Osteoblast (primary cell): ENCODE measurements around the gene COQ7. TPM values are rescaled to one million over a fixed set of nuclear protein-coding genes. Genes with fewer than 3 reads are reported as not detected.

Experiments
- DNase-seq: peaks from one replicate; pipeline ENCODE4 v3.0.0; 2011; ENCODE audit warnings: low spot score, mixed read lengths; ENCODE audit not compliant: insufficient read length; ENCODE audit errors: missing footprints
- H2AFZ ChIP-seq: 2 replicates; pipeline ENCODE4 v1.6.0; 2011; ENCODE audit warnings: mild to moderate bottlenecking, low read length
- H3K27ac ChIP-seq: 2 replicates; pipeline ENCODE4 v1.5.1; 2011; ENCODE audit warnings: mild to moderate bottlenecking, low read depth, low read length, moderate library complexity
- H3K27me3 ChIP-seq: 2 replicates; pipeline ENCODE4 v1.6.0; 2012; ENCODE audit warnings: mild to moderate bottlenecking, control low read depth, inconsistent platforms, low read length, moderate library complexity; ENCODE audit not compliant: insufficient read depth
- H3K36me3 ChIP-seq: 2 replicates; pipeline ENCODE4 v1.5.1; 2011; ENCODE audit warnings: mild to moderate bottlenecking, low read length, control low read depth, moderate library complexity; ENCODE audit not compliant: insufficient read depth
- H3K4me1 ChIP-seq: 2 replicates; pipeline ENCODE4 v1.5.1; 2011; ENCODE audit warnings: mild to moderate bottlenecking, low read length, control low read depth, moderate library complexity; ENCODE audit not compliant: insufficient read depth
- H3K4me2 ChIP-seq: 2 replicates; pipeline ENCODE4 v1.6.0; 2011; ENCODE audit warnings: mild to moderate bottlenecking, low read length; ENCODE audit not compliant: insufficient read depth
- H3K4me3 ChIP-seq: fragments of 200-600 bp; sonication (generic); 3 replicates; pipeline ENCODE4 v1.5.1; 2012; ENCODE audit warnings: mild to moderate bottlenecking, low read length, inconsistent platforms; ENCODE audit not compliant: insufficient read depth
- H3K79me2 ChIP-seq: 2 replicates; pipeline ENCODE4 v1.6.0; 2012; ENCODE audit warnings: mild to moderate bottlenecking, low read length, control low read depth, inconsistent platforms; ENCODE audit not compliant: insufficient read depth
- H3K9me3 ChIP-seq: 2 replicates; pipeline ENCODE4 v1.5.1; 2011; ENCODE audit warnings: low read depth, low read length, control low read depth
- H4K20me1 ChIP-seq: 2 replicates; pipeline ENCODE4 v1.6.0; 2012; ENCODE audit warnings: mild to moderate bottlenecking, low read length, control low read depth; ENCODE audit not compliant: insufficient read depth
- total RNA-seq: library from RNA; depleted of rRNA; stranded (reverse); fragments of >200 nt; gene quantifications from 2 replicates; pipeline ENCODE4 v1.2.3, GENCODE V29; 2012
- TF ChIP-seq, protein P1 (sequence below): IDR thresholded peaks from 2 replicates; pipeline ENCODE4 v1.5.1; 2011; ENCODE audit warnings: mild to moderate bottlenecking, low read depth, low read length, moderate library complexity; ENCODE audit errors: extremely low read depth

COQ7 gene
- total RNA-seq, 1 donor = 17.4 TPM

DNA sequence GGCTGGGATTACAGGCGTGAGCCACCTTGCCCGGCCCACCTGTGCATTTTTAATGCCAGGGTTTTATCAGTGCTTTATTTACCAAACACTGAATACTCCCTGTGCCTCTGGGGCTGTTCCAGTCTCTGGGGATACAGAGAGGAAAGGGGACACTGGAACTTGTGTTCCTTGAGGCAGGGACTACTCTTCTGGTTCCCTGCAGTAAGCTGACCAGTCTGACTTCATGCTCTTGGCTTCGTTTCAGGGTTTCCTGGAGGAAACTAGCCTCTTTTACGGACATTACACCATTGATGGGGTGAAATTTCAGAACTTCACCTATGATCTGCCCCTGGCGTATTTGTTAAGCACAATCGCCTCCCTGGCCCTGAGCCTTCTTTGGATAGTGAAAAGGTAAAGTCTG lies 37.4 kb upstream of the COQ7 start:
- Histone ChIP-seq H3K79me2 (no peaks in the 10 kb centered on the region), H3K27me3 (no peaks in the 10 kb centered on the region)
- TF ChIP-seq, protein P1, sequence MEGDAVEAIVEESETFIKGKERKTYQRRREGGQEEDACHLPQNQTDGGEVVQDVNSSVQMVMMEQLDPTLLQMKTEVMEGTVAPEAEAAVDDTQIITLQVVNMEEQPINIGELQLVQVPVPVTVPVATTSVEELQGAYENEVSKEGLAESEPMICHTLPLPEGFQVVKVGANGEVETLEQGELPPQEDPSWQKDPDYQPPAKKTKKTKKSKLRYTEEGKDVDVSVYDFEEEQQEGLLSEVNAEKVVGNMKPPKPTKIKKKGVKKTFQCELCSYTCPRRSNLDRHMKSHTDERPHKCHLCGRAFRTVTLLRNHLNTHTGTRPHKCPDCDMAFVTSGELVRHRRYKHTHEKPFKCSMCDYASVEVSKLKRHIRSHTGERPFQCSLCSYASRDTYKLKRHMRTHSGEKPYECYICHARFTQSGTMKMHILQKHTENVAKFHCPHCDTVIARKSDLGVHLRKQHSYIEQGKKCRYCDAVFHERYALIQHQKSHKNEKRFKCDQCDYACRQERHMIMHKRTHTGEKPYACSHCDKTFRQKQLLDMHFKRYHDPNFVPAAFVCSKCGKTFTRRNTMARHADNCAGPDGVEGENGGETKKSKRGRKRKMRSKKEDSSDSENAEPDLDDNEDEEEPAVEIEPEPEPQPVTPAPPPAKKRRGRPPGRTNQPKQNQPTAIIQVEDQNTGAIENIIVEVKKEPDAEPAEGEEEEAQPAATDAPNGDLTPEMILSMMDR = no peak

GRCh38 chr16:19031738-19032137 lies 35.7 kb upstream of the COQ7 start:
- Histone ChIP-seq H4K20me1 (no peaks in the 10 kb centered on the region), H3K36me3 (no peaks in the 10 kb centered on the region), H3K27ac (no peak overlapping the region), H3K9me3 (no peaks in the 10 kb centered on the region), H3K79me2 (no peaks in the 10 kb centered on the region), H3K27me3 (no peaks in the 10 kb centered on the region), H3K4me2 (no peak overlapping the region), H3K4me3 (no peak overlapping the region), H3K4me1 (no peaks in the 10 kb centered on the region), H2AFZ (no peak overlapping the region)
- DNase-seq = no peak
- TF ChIP-seq, protein P1 = no peak

More for the DNA sequence above, 37.4 kb upstream of the COQ7 start:
- no peak overlapping the region for H3K4me3 ChIP-seq
- H3K36me3 ChIP-seq = no peaks in the 10 kb centered on the region
- H3K27ac ChIP-seq = no peak overlapping the region
- no peak for DNase-seq
- H3K9me3 ChIP-seq = no peaks in the 10 kb centered on the region
- H3K4me1 ChIP-seq = no peaks in the 10 kb centered on the region
- no peaks in the 10 kb centered on the region for H4K20me1 ChIP-seq
- H3K4me2 ChIP-seq = no peak overlapping the region
- H2AFZ ChIP-seq = no peak overlapping the region

DNA sequence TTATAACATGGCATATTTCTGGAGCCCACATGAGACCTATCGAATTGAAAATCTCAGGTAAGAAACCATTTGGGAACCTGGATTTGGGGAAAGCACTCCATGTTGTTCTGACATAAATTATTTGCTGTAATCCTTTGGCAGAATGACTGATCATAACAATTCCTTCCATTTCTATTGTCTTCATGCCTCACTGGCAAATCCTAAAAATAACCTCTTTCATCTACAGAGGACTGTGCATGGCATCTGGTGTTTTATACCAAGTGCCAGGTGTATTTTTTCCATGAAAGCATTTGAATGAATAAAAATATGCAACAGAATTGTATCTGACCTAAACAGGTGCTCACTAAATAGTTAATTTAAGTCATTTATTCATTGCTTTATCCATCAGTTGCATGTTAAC lies 33.7 kb upstream of the COQ7 start:
- Histone ChIP-seq H3K27ac (no peak overlapping the region), H3K4me2 (no peak overlapping the region), H3K79me2 (no peaks in the 10 kb centered on the region), H4K20me1 (no peaks in the 10 kb centered on the region), H3K36me3 (no peaks in the 10 kb centered on the region), H3K4me1 (no peaks in the 10 kb centered on the region), H3K9me3 (no peaks in the 10 kb centered on the region), H2AFZ (no peak overlapping the region), H3K27me3 (no peaks in the 10 kb centered on the region), H3K4me3 (no peak overlapping the region)
- TF ChIP-seq, protein P1 = no peak
- no peak for DNase-seq

DNA sequence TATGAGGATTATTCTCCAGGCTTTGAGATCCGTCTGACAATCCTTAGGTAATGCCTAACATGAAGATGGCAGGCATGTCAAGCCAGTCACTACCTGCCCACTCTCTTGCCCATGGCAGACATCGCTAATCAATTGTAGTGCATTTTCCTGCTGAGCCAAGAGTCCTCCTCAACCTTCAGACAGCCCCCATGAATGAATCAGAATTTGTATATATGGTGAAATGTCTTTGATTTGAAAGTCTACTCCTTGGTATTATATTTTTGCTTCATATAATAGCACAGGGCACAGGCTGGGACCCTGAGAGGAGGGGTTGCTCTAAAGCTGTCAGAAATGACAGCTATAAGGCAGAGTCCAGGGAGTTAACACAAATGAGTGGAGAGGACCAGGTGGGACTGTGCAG lies 27.0 kb upstream of the COQ7 start:
- Histone ChIP-seq H3K79me2 (no peaks in the 10 kb centered on the region), H3K27ac (no peak overlapping the region), H3K4me3 (no peak overlapping the region), H2AFZ (no peak overlapping the region), H3K4me2 (no peak overlapping the region), H3K9me3 (no peaks in the 10 kb centered on the region), H3K27me3 (no peaks in the 10 kb centered on the region), H4K20me1 (no peaks in the 10 kb centered on the region), H3K4me1 (no peaks in the 10 kb centered on the region), H3K36me3 (no peaks in the 10 kb centered on the region)
- TF ChIP-seq, protein P1 = no peak
- DNase-seq = no peak
